HG03520 (cell line): ENCODE results near the gene RSRC1.
"Not testable (repeated sequence)": the region's sequence is repeated elsewhere in the genome, so short reads cannot be mapped to it uniquely, and the experiment has no call there.

ENCODE experiments used
- ATAC-seq: cut with Tn5 transposase; IDR thresholded peaks from one replicate; pipeline ENCODE4 v1.9.1; 2021; ENCODE audit warnings: mild to moderate bottlenecking, moderate library complexity; ENCODE audit not compliant: unreplicated experiment

RSRC1 gene, protein sequence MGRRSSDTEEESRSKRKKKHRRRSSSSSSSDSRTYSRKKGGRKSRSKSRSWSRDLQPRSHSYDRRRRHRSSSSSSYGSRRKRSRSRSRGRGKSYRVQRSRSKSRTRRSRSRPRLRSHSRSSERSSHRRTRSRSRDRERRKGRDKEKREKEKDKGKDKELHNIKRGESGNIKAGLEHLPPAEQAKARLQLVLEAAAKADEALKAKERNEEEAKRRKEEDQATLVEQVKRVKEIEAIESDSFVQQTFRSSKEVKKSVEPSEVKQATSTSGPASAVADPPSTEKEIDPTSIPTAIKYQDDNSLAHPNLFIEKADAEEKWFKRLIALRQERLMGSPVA

DNA sequence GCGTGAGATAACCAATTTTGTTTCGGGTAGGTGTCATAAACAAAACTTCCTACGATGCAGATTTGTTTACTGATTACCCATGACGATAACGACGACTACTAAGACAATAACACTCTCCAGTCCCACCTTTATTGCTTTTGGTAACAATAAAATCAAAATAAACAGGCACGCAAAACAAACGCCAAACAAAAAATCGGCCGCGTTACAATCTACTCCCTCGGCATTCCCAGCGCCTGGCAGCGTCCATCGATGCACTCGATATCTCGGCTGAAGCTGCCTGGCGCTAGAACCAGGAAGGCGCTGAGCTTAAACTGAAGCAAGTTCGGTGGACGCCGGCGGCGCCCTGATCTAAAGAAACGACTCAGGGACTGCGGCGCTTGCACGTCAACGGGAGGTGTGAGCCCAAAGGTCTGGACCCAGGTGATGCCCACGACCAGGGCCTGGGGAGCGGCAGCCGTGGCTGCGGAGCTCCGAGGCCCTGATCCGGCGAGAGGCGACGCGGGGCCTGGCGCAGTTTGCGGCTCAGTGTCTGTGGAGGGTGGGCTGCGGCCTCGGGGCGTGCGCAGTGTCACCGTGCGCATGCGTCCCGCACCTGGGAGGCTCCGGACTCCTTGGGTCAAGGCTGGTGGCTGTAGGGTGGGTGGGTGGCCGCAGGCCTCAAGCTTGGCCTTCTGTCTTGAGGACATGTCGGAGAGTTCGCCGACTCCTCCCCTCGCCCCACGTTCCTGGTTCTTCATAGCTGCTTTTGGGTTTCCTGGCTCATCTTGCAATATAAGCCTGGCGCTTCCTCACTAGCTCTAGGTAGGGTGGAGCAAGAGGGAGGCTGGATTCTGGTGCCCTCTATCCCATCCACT is at the start of gene RSRC1:
Gene RSRC1, plus strand, starts transcription at position 286 of the 854 bp plus-strand sequence. CDS start 12,016 bp downstream, outside the sequence.
- peak; percentile 79 for ATAC-seq

GRCh38 chr3:158065574-158065973 is 44.3 kb upstream of the RSRC1 start:
- ATAC-seq, result not testable (repeated sequence)

GRCh38 chr3:158072790-158073189 is 37.1 kb upstream of the RSRC1 start:
- ATAC-seq, result no peak

DNA sequence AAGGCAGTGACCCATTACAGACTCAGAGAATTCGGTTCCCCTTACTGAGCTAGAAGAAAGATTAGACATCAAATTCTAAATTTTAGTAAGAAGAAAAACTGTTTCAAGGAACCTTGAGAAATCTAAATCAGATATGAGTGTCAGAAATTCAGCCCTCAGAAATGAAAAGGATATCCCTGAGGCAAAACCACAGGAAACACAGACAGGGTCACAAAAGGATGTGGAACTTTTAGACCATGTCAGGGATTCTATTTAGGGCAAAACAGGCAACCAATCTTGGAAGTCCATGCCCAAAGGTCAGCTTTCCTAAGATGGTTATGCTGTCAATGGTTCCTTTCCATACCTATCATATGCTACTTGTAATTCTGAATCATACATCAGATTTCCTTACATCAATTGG is 35.3 kb upstream of the RSRC1 start:
- no peak for ATAC-seq

GRCh38 chr3:158079599-158079998 is 30.3 kb upstream of the RSRC1 start:
- ATAC-seq, result no peak

DNA sequence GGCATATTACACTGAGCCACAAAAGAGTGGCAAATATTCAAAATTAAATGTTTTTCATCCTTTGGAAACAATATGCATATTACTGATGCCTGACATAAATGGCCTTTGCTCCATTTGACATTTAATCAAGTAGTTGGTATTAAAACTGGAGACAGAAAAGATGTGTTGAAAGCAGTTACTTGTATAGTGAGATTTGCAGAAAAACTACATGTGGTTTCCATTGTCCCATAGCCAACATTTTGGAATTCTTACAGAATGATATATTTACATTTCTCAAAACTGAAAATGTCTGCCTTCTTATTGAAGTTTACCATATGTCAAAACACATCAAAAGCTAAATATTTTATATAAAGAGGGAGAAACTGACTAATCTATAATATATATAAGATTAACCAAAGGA is 25.2 kb upstream of the RSRC1 start:
- no peak for ATAC-seq

DNA sequence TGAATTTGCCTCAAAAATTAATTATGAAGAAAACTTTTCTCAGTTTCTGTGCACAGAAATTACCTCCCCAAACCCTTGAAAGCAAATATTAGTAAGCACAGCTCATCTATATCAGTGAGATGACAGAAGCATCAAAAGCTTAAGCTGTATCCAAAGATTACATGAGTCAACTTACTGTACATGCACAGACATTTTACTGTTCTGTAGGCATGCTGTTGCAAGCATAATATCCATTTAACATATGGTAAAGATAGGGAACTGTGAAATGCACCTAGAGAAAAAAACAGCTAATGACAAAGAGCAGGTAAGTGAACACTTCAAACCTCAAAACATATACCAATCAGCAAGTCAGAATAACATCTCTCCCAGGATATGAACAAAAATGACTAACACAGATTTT is 24.5 kb upstream of the RSRC1 start:
- no peak for ATAC-seq

DNA sequence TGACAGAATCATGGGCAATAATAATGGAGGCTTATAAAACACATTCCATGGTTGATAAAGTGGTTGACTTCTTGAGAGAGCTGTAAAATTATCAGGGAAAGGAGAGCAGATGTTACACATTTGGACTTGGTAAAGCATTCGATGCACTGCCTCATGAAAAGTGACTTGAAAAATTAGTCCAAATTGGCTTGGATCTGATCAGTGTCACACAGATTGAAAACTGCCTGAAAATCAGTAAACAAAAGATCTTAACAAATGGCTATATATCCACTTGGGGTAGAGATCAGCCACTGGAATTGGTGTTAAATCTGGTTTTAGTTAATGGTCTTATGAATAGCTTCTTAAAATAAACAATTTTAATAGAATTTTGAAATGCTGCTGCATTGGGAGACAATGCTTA is 24.0 kb upstream of the RSRC1 start:
- ATAC-seq, result no peak

GRCh38 chr3:158086361-158086760 is 23.5 kb upstream of the RSRC1 start:
- ATAC-seq, result no peak

GRCh38 chr3:158086776-158087175 is 23.1 kb upstream of the RSRC1 start:
- ATAC-seq, result no peak

DNA sequence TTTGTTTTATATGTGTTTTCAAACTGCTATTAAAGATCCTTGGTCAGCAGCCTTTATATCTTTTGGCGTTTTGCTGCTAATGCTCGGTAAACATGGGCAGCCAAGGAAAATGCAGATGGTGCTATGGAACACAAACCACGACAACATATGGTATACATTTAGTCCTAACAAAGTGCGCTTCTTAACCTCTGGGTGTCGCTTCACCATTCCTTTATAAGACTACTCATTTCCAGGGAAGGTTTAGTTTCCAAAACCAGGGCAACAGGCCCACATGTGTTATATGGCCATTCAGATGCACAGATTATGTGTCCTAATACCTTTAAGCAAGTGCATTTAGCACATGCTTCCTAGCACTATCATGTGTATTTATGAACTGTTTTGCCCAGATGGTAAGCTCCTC is 18.4 kb upstream of the RSRC1 start:
- no peak for ATAC-seq

DNA sequence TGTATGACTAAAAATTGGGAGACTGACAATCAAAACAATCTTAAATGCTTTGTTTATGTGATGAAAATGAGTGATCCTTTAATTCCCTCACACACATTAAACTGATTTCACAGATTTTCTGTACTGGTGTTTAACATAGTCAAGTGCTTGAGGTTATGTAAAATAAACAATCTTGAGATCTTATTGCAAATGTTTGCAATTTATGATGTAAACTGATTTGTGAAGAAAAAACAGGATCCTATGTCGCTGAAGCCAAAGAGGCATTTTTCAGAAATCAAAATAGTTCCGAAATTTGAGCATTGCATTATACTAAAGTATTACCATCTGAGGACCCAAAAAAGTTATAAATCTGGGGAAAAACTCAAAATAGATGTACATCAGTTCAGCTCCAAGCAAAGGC is 16.4 kb upstream of the RSRC1 start:
- no peak for ATAC-seq

GRCh38 chr3:158094235-158095110 is 15.4 kb upstream of the RSRC1 start:
- ATAC-seq, result no peak

GRCh38 chr3:158095111-158095813 is 14.6 kb upstream of the RSRC1 start:
- no peak for ATAC-seq

GRCh38 chr3:158095814-158096704 is 13.8 kb upstream of the RSRC1 start:
- no peak for ATAC-seq

GRCh38 chr3:158097081-158097592 is 12.8 kb upstream of the RSRC1 start:
- ATAC-seq, result no peak

GRCh38 chr3:158097593-158098308 is 12.1 kb upstream of the RSRC1 start:
- ATAC-seq, result peak; percentile 94

GRCh38 chr3:158098309-158098639 is 11.6 kb upstream of the RSRC1 start:
- no peak for ATAC-seq
